ENCODE results near the gene CH25H. TPM values are rescaled to one million over a fixed set of nuclear protein-coding genes. Genes with fewer than 3 reads are reported as not detected.

CH25H gene
- total RNA-seq, 1 donor from 2014 or later = 10.0 TPM

GRCh38 chr10:89238956-89239644 lies 32.0 kb upstream of the CH25H start:
- DNase-seq (ENCODE audit: low spot score) = no peak
- H3K4me1 Mint-ChIP-seq (ENCODE audit: unreplicated experiment) = peaks cover 33% of the 10 kb centered on the region
- no peak overlapping the region for H3K4me3 Mint-ChIP-seq (ENCODE audit: unreplicated experiment)
- no peak overlapping the region for H3K27ac Mint-ChIP-seq (ENCODE audit: unreplicated experiment)
- peaks cover 4% of the 10 kb centered on the region for H3K27me3 Mint-ChIP-seq (ENCODE audit: unreplicated experiment)
- no peaks in the 10 kb centered on the region for H3K9me3 Mint-ChIP-seq (ENCODE audit: unreplicated experiment)
- no peak for TF ChIP-seq CTCF (IDR thresholded peaks at IDR 0.05; ENCODE audit: unreplicated experiment)
- peaks cover 4% of the 10 kb centered on the region for H3K36me3 Mint-ChIP-seq (ENCODE audit: low read depth, unreplicated experiment)

- Mint-ChIP-seq H3K9me3 (ENCODE audit: unreplicated experiment) (no peaks in the 10 kb centered on the region), H3K27me3 (ENCODE audit: unreplicated experiment) (peaks cover 5% of the 10 kb centered on the region), H3K4me1 (ENCODE audit: unreplicated experiment) (peaks cover 30% of the 10 kb centered on the region), H3K36me3 (ENCODE audit: low read depth, unreplicated experiment) (peaks cover 4% of the 10 kb centered on the region), H3K27ac (ENCODE audit: unreplicated experiment) (no peak overlapping the region), H3K4me3 (ENCODE audit: unreplicated experiment) (no peak overlapping the region)
- no peak for DNase-seq (ENCODE audit: low spot score)
- TF ChIP-seq CTCF (IDR thresholded peaks at IDR 0.05; ENCODE audit: unreplicated experiment) = no peak
Observed at GRCh38 chr10:89237849-89238248, 30.7 kb upstream of the CH25H start.

GRCh38 chr10:89236226-89236797 lies 29.2 kb upstream of the CH25H start:
- Mint-ChIP-seq H3K36me3 (ENCODE audit: low read depth, unreplicated experiment) (peaks cover 14% of the 10 kb centered on the region), H3K4me1 (ENCODE audit: unreplicated experiment) (peaks cover 21% of the 10 kb centered on the region), H3K4me3 (ENCODE audit: unreplicated experiment) (no peak overlapping the region), H3K27me3 (ENCODE audit: unreplicated experiment) (peaks cover 5% of the 10 kb centered on the region), H3K27ac (ENCODE audit: unreplicated experiment) (no peak overlapping the region), H3K9me3 (ENCODE audit: unreplicated experiment) (no peaks in the 10 kb centered on the region)
- TF ChIP-seq CTCF (IDR thresholded peaks at IDR 0.05; ENCODE audit: unreplicated experiment) = no peak
- DNase-seq (ENCODE audit: low spot score) = no peak

GRCh38 chr10:89235073-89235798 lies 28.1 kb upstream of the CH25H start:
- H3K4me3 Mint-ChIP-seq (ENCODE audit: unreplicated experiment) = no peak overlapping the region
- H3K4me1 Mint-ChIP-seq (ENCODE audit: unreplicated experiment) = peaks cover 12% of the 10 kb centered on the region
- no peak for TF ChIP-seq CTCF (IDR thresholded peaks at IDR 0.05; ENCODE audit: unreplicated experiment)
- H3K9me3 Mint-ChIP-seq (ENCODE audit: unreplicated experiment) = no peaks in the 10 kb centered on the region
- H3K36me3 Mint-ChIP-seq (ENCODE audit: low read depth, unreplicated experiment) = peaks cover 20% of the 10 kb centered on the region
- H3K27ac Mint-ChIP-seq (ENCODE audit: unreplicated experiment) = no peak overlapping the region
- H3K27me3 Mint-ChIP-seq (ENCODE audit: unreplicated experiment) = peaks cover 5% of the 10 kb centered on the region
- DNase-seq (ENCODE audit: low spot score) = no peak

GRCh38 chr10:89233033-89233432 lies 25.9 kb upstream of the CH25H start:
- peaks cover 32% of the 10 kb centered on the region for H3K36me3 Mint-ChIP-seq (ENCODE audit: low read depth, unreplicated experiment)
- no peak for TF ChIP-seq CTCF (IDR thresholded peaks at IDR 0.05; ENCODE audit: unreplicated experiment)
- no peak overlapping the region for H3K4me3 Mint-ChIP-seq (ENCODE audit: unreplicated experiment)
- no peak for DNase-seq (ENCODE audit: low spot score)
- peaks cover 7% of the 10 kb centered on the region for H3K4me1 Mint-ChIP-seq (ENCODE audit: unreplicated experiment)
- H3K27ac Mint-ChIP-seq (ENCODE audit: unreplicated experiment) = no peak overlapping the region
- peaks cover 5% of the 10 kb centered on the region for H3K27me3 Mint-ChIP-seq (ENCODE audit: unreplicated experiment)
- no peaks in the 10 kb centered on the region for H3K9me3 Mint-ChIP-seq (ENCODE audit: unreplicated experiment)

All from endothelial cell (in vitro differentiated cells).